ENCODE measurements around the gene SMAD2. TPM values are rescaled to one million over a fixed set of nuclear protein-coding genes. Genes with fewer than 3 reads are reported as not detected.

SMAD2 gene
- polyA plus RNA-seq, 4 donors: 22.4 to 84.9 (median 35.3) TPM

DNA sequence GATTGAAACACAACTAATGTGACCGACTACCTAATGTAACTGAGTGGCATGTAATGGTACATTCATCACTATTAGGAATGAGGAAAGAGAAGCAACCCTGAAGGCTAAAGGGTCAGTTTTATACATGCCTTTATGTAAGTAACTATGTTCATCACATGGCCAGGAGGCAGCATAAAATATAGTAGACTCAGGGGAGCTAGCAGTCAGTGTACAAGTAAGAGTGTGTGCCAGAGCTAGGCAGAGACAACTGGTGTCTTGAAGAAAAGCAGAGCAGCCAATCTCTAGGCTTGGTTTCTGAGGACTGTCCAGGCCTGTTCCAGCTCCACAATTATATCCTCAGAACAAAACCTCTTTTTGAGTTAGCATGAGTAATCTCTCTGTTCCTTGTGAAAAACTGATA lies 18.1 kb downstream of the SMAD2 start:
- Histone ChIP-seq H3K27me3 (ENCODE audit: control insufficient read depth in 3 of 3, insufficient read depth in 3 of 3, low read length in 3 of 3) (no peaks in the 10 kb centered on the region), H3K36me3 (ENCODE audit: control insufficient read depth in 3 of 3, insufficient read depth in 2 of 3, low read depth in 1 of 3, low read length in 3 of 3) (peaks cover 0 to 3% (median 0%) of the 10 kb centered on the region in 3 donors), H3K4me1 (ENCODE audit: control insufficient read depth in 3 of 3, insufficient read depth in 2 of 3, low read depth in 1 of 3, low read length in 2 of 3) (peaks cover 2 to 16% (median 3%) of the 10 kb centered on the region in 3 donors), H3K27ac (ENCODE audit: low read depth in 1 of 3, low read length in 2 of 3) (peak overlapping the region; percentile 6 to 74 (median 47)), H3K9me3 (ENCODE audit: control insufficient read depth in 2 of 2, insufficient read depth in 1 of 2, low read depth in 1 of 2, low read length in 1 of 2) (no peaks in the 10 kb centered on the region), H3K4me3 (ENCODE audit: low read depth in 1 of 3, low read length in 3 of 3) (no peak overlapping the region)
- FAIRE-seq (no peak), DNase-seq (peak in 1 of 2 donors; percentile 29)
- 50 to 64% (median 62%) methylated on average over 1 of the region's 1 CpG for WGBS, 3 donors

DNA sequence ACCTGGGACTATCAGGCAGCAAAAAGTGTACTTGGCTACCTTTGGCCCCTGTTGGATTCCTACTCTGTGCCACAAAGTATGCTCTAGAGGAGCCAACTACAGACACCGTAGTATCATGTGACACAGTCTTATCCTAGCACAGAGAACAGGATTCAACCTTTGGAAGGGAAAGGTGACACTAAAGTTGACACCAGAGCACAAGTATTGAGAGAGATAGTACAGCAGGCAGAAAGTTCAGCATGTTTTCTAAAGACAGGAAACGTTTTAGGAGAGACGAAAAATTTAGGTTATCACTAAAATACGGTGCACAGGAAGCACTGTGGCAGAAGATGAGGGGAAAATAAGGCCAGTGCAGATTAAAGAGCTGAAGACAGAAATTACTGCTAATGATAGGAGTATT lies 18.6 kb downstream of the SMAD2 start:
- Histone ChIP-seq H3K9me3 (ENCODE audit: control insufficient read depth in 2 of 2, insufficient read depth in 1 of 2, low read depth in 1 of 2, low read length in 1 of 2) (no peaks in the 10 kb centered on the region), H3K27ac (ENCODE audit: low read depth in 1 of 3, low read length in 2 of 3) (peak overlapping the region in 2 of 3 donors; percentile 6 to 74), H3K36me3 (ENCODE audit: control insufficient read depth in 3 of 3, insufficient read depth in 2 of 3, low read depth in 1 of 3, low read length in 3 of 3) (peaks cover 0 to 3% (median 0%) of the 10 kb centered on the region in 3 donors), H3K4me1 (ENCODE audit: control insufficient read depth in 3 of 3, insufficient read depth in 2 of 3, low read depth in 1 of 3, low read length in 2 of 3) (peaks cover 2 to 16% (median 3%) of the 10 kb centered on the region in 3 donors), H3K4me3 (ENCODE audit: low read depth in 1 of 3, low read length in 3 of 3) (no peak overlapping the region), H3K27me3 (ENCODE audit: control insufficient read depth in 3 of 3, insufficient read depth in 3 of 3, low read length in 3 of 3) (no peaks in the 10 kb centered on the region)
- peak; percentile 85 to 90 for DNase-seq
- FAIRE-seq: no peak
- WGBS, 3 donors: 24 to 41% (median 31%) methylated on average over 4 of the region's 4 CpGs

DNA sequence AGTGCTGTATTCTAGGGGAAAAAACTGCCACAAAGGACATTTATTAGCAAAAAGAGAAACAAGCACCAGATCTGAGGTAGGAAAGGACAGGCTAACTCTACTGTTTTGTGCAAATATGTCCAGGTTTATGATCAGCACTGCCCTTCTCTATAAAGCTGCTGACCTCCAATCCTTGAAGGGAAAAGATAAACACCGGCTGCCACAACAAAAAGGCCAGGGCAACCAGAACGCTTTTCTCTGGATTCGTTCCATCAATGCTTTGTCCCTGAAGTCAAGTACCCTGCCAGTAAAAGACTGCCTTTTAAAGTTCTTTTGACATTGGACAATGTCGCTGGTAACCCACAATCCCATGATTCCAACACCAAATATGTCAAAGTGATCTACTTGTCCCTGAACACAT lies 21.0 kb downstream of the SMAD2 start:
- Histone ChIP-seq H3K4me3 (ENCODE audit: low read depth in 1 of 3, low read length in 3 of 3) (no peak overlapping the region), H3K4me1 (ENCODE audit: control insufficient read depth in 3 of 3, insufficient read depth in 2 of 3, low read depth in 1 of 3, low read length in 2 of 3) (peaks cover 2 to 16% (median 3%) of the 10 kb centered on the region in 3 donors), H3K27ac (ENCODE audit: low read depth in 1 of 3, low read length in 2 of 3) (no peak overlapping the region), H3K36me3 (ENCODE audit: control insufficient read depth in 3 of 3, insufficient read depth in 2 of 3, low read depth in 1 of 3, low read length in 3 of 3) (peaks cover 0 to 7% (median 0%) of the 10 kb centered on the region in 3 donors), H3K27me3 (ENCODE audit: control insufficient read depth in 3 of 3, insufficient read depth in 3 of 3, low read length in 3 of 3) (no peaks in the 10 kb centered on the region), H3K9me3 (ENCODE audit: control insufficient read depth in 2 of 2, insufficient read depth in 1 of 2, low read depth in 1 of 2, low read length in 1 of 2) (peaks cover 0 to 8% of the 10 kb centered on the region in 2 donors)
- DNase-seq: no peak
- 85 to 91% (median 86%) methylated on average over 4 of the region's 4 CpGs for WGBS, 3 donors
- no peak for FAIRE-seq

DNA sequence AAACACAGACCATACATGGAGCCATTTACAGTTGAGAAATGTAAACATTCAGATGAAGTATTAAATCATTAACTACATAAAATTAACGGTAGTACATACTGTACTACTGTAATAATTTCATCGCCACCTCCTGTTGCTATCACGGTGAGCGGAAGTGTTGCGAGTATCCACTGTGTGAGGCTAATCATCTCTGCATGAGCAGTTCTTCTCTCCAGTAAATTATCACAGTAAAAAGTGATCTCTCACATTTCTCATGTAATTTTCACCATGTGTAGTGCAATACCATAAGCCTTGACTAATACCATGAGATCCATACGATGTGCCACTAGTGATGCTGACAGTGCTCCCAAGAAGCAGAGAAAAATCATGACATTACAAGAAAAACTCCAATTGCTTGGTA lies 21.9 kb downstream of the SMAD2 start:
- H3K4me3 ChIP-seq (ENCODE audit: low read depth in 1 of 3, low read length in 3 of 3): no peak overlapping the region
- FAIRE-seq (no peak), DNase-seq (no peak)
- H3K36me3 ChIP-seq (ENCODE audit: control insufficient read depth in 3 of 3, insufficient read depth in 2 of 3, low read depth in 1 of 3, low read length in 3 of 3): peaks cover 0 to 7% (median 0%) of the 10 kb centered on the region in 3 donors
- H3K9me3 ChIP-seq (ENCODE audit: control insufficient read depth in 2 of 2, insufficient read depth in 1 of 2, low read depth in 1 of 2, low read length in 1 of 2): peaks cover 1 to 16% of the 10 kb centered on the region in 2 donors
- WGBS, 3 donors: 85 to 86% (median 86%) methylated on average over 6 of the region's 6 CpGs
- peaks cover 2 to 16% (median 3%) of the 10 kb centered on the region in 3 donors for H3K4me1 ChIP-seq (ENCODE audit: control insufficient read depth in 3 of 3, insufficient read depth in 2 of 3, low read depth in 1 of 3, low read length in 2 of 3)
- no peak overlapping the region for H3K27ac ChIP-seq (ENCODE audit: low read depth in 1 of 3, low read length in 2 of 3)
- H3K27me3 ChIP-seq (ENCODE audit: control insufficient read depth in 3 of 3, insufficient read depth in 3 of 3, low read length in 3 of 3): no peaks in the 10 kb centered on the region

DNA sequence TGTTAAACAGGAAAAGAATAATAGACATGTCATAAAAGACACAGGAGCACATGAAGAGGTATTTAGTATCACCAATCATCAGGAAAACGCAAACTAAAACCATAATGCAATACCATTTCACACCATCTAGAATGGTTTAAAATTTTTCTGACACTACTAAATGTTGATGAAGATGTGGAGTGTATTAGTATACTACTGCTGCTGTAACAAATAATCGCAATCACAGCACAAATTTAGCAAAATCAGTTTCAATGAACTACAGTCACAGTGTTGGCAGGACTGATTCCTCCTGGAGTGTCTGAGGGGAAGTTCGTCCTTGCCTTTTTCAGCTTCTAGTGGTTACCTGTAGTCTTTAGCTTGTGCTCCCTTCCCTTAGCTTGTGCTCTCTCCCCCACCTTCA lies 24.1 kb downstream of the SMAD2 start:
- Histone ChIP-seq H3K4me1 (ENCODE audit: control insufficient read depth in 3 of 3, insufficient read depth in 2 of 3, low read depth in 1 of 3, low read length in 2 of 3) (peaks cover 0 to 3% (median 0%) of the 10 kb centered on the region in 3 donors), H3K4me3 (ENCODE audit: low read depth in 1 of 3, low read length in 3 of 3) (no peak overlapping the region), H3K36me3 (ENCODE audit: control insufficient read depth in 3 of 3, insufficient read depth in 2 of 3, low read depth in 1 of 3, low read length in 3 of 3) (peaks cover 0 to 7% (median 0%) of the 10 kb centered on the region in 3 donors), H3K9me3 (ENCODE audit: control insufficient read depth in 2 of 2, insufficient read depth in 1 of 2, low read depth in 1 of 2, low read length in 1 of 2) (peaks cover 1 to 24% of the 10 kb centered on the region in 2 donors), H3K27me3 (ENCODE audit: control insufficient read depth in 3 of 3, insufficient read depth in 3 of 3, low read length in 3 of 3) (no peaks in the 10 kb centered on the region), H3K27ac (ENCODE audit: low read depth in 1 of 3, low read length in 2 of 3) (no peak overlapping the region)
- 94 to 99% (median 98%) methylated on average over 3 of the region's 3 CpGs for WGBS, 3 donors
- FAIRE-seq (no peak), DNase-seq (no peak)

DNA sequence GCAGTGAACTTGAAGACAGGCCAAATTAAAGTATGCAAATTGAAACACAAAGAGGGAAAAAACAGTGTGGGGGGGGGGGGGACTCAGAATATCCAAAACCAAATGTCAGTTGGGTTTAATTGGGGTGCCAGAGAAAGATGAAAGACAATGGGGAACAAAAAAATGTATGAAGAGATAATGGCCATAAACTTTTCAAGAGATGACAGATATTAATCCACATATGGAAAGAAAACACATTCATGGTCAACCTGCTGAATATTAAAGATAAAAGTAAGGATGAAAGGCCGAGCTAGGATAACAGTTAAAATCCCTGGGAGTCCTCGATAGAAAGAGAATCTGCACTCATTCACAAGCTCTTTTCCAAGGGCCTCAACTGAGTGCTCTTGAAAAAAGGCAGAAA lies 26.6 kb downstream of the SMAD2 start:
- no peaks in the 10 kb centered on the region for H3K4me1 ChIP-seq (ENCODE audit: control insufficient read depth in 3 of 3, insufficient read depth in 2 of 3, low read depth in 1 of 3, low read length in 2 of 3)
- no peaks in the 10 kb centered on the region for H3K27me3 ChIP-seq (ENCODE audit: control insufficient read depth in 3 of 3, insufficient read depth in 3 of 3, low read length in 3 of 3)
- 92 to 98% (median 96%) methylated on average over 2 of the region's 2 CpGs for WGBS, 3 donors
- H3K36me3 ChIP-seq (ENCODE audit: control insufficient read depth in 3 of 3, insufficient read depth in 2 of 3, low read depth in 1 of 3, low read length in 3 of 3): peaks cover 0 to 4% (median 0%) of the 10 kb centered on the region in 3 donors
- DNase-seq: no peak
- H3K9me3 ChIP-seq (ENCODE audit: control insufficient read depth in 2 of 2, insufficient read depth in 1 of 2, low read depth in 1 of 2, low read length in 1 of 2): peaks cover 1 to 24% of the 10 kb centered on the region in 2 donors
- H3K4me3 ChIP-seq (ENCODE audit: low read depth in 1 of 3, low read length in 3 of 3): no peak overlapping the region
- H3K27ac ChIP-seq (ENCODE audit: low read depth in 1 of 3, low read length in 2 of 3): no peak overlapping the region
- FAIRE-seq: no peak

DNA sequence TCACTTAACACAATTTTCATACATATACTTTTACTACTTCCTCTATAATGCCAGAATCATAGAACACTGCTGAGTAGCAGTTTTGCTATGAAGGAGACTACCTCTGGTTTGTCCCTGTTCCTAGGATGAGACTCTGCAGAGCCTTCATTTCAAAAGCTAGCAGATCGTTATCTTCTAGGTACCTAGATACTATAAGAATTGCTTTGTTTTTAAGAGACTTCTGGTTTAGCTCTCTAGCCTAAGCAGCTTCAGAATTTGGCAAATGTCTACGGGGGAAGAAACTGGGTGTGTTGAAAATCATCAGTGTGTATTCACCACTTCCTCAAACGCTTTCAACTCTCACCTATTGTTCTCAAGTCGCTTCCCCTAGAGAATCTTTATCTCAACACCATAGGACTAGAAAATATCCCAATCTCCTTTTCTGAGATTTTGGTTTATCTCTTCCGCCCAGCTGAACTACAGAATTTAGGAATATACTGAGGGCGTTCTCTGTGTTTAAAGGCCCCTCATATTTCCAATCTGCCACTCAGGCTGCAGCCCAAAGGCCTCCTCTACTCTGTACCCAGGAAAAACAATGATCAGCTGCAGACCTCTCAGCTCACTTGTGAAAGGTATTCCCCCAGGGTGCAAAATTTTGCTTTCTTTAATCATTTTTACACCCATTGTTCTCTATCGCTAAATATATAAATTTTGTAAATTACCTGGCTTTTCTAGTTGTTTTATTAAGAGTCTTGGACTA lies 28.7 kb downstream of the SMAD2 start:
- no peak for FAIRE-seq
- no peak overlapping the region for H3K27ac ChIP-seq (ENCODE audit: low read depth in 1 of 3, low read length in 2 of 3)
- H3K4me3 ChIP-seq (ENCODE audit: low read depth in 1 of 3, low read length in 3 of 3): no peak overlapping the region
- H3K4me1 ChIP-seq (ENCODE audit: control insufficient read depth in 3 of 3, insufficient read depth in 2 of 3, low read depth in 1 of 3, low read length in 2 of 3): no peaks in the 10 kb centered on the region
- WGBS, 3 donors: 70 to 90% (median 75%) methylated on average over 7 of the region's 7 CpGs
- peaks cover 0 to 4% (median 0%) of the 10 kb centered on the region in 3 donors for H3K36me3 ChIP-seq (ENCODE audit: control insufficient read depth in 3 of 3, insufficient read depth in 2 of 3, low read depth in 1 of 3, low read length in 3 of 3)
- peak in 1 of 2 donors; percentile 8 for DNase-seq
- peaks cover 1 to 24% of the 10 kb centered on the region in 2 donors for H3K9me3 ChIP-seq (ENCODE audit: control insufficient read depth in 2 of 2, insufficient read depth in 1 of 2, low read depth in 1 of 2, low read length in 1 of 2)
- no peaks in the 10 kb centered on the region for H3K27me3 ChIP-seq (ENCODE audit: control insufficient read depth in 3 of 3, insufficient read depth in 3 of 3, low read length in 3 of 3)

DNA sequence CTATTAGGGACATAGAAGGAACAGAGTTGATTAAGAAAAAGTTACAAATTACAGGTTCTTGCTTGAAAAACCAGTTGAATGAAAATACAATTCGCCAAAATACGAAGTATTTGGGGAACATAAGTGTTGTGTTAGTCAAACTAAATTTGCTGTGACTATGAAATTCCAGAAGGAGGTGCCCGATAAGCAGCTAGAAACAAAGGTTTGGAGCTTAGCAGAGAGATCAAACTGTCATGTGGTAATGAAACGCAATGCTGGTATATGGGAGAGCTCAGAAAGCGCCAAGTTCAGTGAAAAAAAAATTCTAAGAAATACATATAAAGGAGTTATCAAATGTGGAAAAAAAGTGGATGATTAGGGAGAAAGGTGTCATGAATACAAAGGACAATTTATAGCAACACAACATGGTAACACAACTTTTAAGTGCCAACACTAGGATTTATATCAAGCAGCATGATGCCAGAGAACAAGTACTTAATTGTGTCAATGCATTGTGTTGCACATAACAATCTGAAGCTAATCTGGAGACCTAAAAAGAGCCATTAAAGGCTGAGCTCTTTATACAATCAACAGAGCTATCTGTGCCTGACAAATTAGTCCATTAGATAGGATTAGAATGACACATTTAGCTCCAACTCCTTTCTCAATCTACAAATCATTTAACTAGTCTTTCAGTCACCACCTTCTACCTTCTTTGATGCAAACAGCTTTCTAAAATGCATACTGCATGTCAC lies 31.2 kb downstream of the SMAD2 start:
- H3K27ac ChIP-seq (ENCODE audit: low read depth in 1 of 3, low read length in 2 of 3): no peak overlapping the region
- H3K9me3 ChIP-seq (ENCODE audit: control insufficient read depth in 2 of 2, insufficient read depth in 1 of 2, low read depth in 1 of 2, low read length in 1 of 2): peaks cover 1 to 14% of the 10 kb centered on the region in 2 donors
- no peaks in the 10 kb centered on the region for H3K4me1 ChIP-seq (ENCODE audit: control insufficient read depth in 3 of 3, insufficient read depth in 2 of 3, low read depth in 1 of 3, low read length in 2 of 3)
- no peak overlapping the region for H3K4me3 ChIP-seq (ENCODE audit: low read depth in 1 of 3, low read length in 3 of 3)
- peaks cover 2 to 5% (median 4%) of the 10 kb centered on the region in 3 donors for H3K36me3 ChIP-seq (ENCODE audit: control insufficient read depth in 3 of 3, insufficient read depth in 2 of 3, low read depth in 1 of 3, low read length in 3 of 3)
- DNase-seq (no peak), FAIRE-seq (no peak)
- 90 to 95% (median 94%) methylated on average over 5 of the region's 5 CpGs for WGBS, 3 donors
- H3K27me3 ChIP-seq (ENCODE audit: control insufficient read depth in 3 of 3, insufficient read depth in 3 of 3, low read length in 3 of 3): no peaks in the 10 kb centered on the region

Measured in small intestine (tissue), 7 donors.